Liver (tissue), 9 donors: ENCODE measurements around the gene FRAS1. TPM values are rescaled to one million over a fixed set of nuclear protein-coding genes. Genes with fewer than 3 reads are reported as not detected.

Experiments
- DNase-seq: peaks from one replicate; pipeline ENCODE4 v3.0.0-alpha.2; 2017; ENCODE audit warnings: low spot score
- H3K27ac ChIP-seq, 2 donors: one replicate each; pipeline ENCODE4 v1.7.0; 2013; ENCODE audit warnings: inconsistent platforms in 2 of 2, low read length in 2 of 2, control low read depth in 1 of 2, low read depth in 1 of 2, mild to moderate bottlenecking in 1 of 2
- H3K27me3 ChIP-seq, 4 donors: one replicate each; pipeline versions ENCODE4 v1.6.1 to v1.7.0; 2013; ENCODE audit warnings: low read length in 3 of 4, inconsistent platforms in 1 of 4, mild to moderate bottlenecking in 1 of 4, moderate library complexity in 1 of 4; ENCODE audit not compliant: control insufficient read depth in 4 of 4, insufficient read depth in 4 of 4
- H3K36me3 ChIP-seq, 4 donors: one replicate each; pipeline versions ENCODE4 v1.6.1 to v1.7.0; 2013; ENCODE audit warnings: low read length in 3 of 4, mild to moderate bottlenecking in 3 of 4, low read depth in 1 of 4, moderate library complexity in 1 of 4; ENCODE audit not compliant: control insufficient read depth in 4 of 4, insufficient read depth in 3 of 4
- H3K4me1 ChIP-seq, 4 donors: one replicate each; pipeline versions ENCODE4 v1.6.1 to v1.7.0; 2013; ENCODE audit warnings: low read length in 3 of 4, mild to moderate bottlenecking in 3 of 4, moderate library complexity in 1 of 4; ENCODE audit not compliant: control insufficient read depth in 4 of 4, insufficient read depth in 4 of 4
- H3K4me3 ChIP-seq, 3 donors: one replicate each; pipeline versions ENCODE4 v1.6.1 to v1.7.0; 2013; ENCODE audit warnings: low read length in 3 of 3, control low read depth in 1 of 3, low read depth in 1 of 3, mild to moderate bottlenecking in 1 of 3
- H3K9ac ChIP-seq, 2 donors: one replicate each; pipeline ENCODE4 v1.7.0; 2013; ENCODE audit warnings: low read length in 2 of 2, mild to moderate bottlenecking in 2 of 2, moderate library complexity in 2 of 2, control low read depth in 1 of 2, low read depth in 1 of 2
- H3K9me3 ChIP-seq, 4 donors: one replicate each; pipeline versions ENCODE4 v1.6.1 to v1.7.0; 2013; ENCODE audit warnings: low read length in 3 of 4; ENCODE audit not compliant: control insufficient read depth in 4 of 4
- EGR1 ChIP-seq, 2 donors: IDR thresholded peaks; 2 replicates each; pipeline ENCODE4 v1.6.1; 2016 to 2018; ENCODE audit warnings: antibody characterized with exemption in 2 of 2, low read depth in 2 of 2
- FOXA1 ChIP-seq: IDR thresholded peaks from 2 replicates; pipeline ENCODE4 v1.6.1; 2016; ENCODE audit warnings: antibody characterized with exemption
- FOXA2 ChIP-seq: IDR thresholded peaks from 2 replicates; pipeline ENCODE4 v1.6.1; 2016; ENCODE audit warnings: antibody characterized with exemption
- GABPA ChIP-seq, 2 donors: IDR thresholded peaks in 1 of 2; conservative IDR thresholded peaks in 1 of 2; 2 replicates each; pipeline ENCODE4 v1.6.1; 2016; ENCODE audit warnings: antibody characterized with exemption in 2 of 2, mild to moderate bottlenecking in 1 of 2, moderate library complexity in 1 of 2
- HNF4A ChIP-seq, 2 donors: conservative IDR thresholded peaks; 2 replicates each; pipeline ENCODE4 v1.6.1; 2016; ENCODE audit warnings: antibody characterized with exemption in 2 of 2, mild to moderate bottlenecking in 2 of 2
- HNF4G ChIP-seq: IDR thresholded peaks from 2 replicates; pipeline ENCODE4 v1.6.1; 2016; ENCODE audit warnings: antibody characterized with exemption
- JUND ChIP-seq, 2 donors: IDR thresholded peaks; 2 replicates each; pipeline ENCODE4 v1.6.1; 2016; ENCODE audit warnings: antibody characterized with exemption in 2 of 2
- NR2F2 ChIP-seq: IDR thresholded peaks from 2 replicates; pipeline ENCODE4 v1.6.1; 2016; ENCODE audit warnings: antibody characterized with exemption
- RAD21 ChIP-seq, 2 donors: IDR thresholded peaks; 2 replicates each; pipeline ENCODE4 v1.6.1; 2016; ENCODE audit warnings: antibody characterized with exemption in 2 of 2, mild to moderate bottlenecking in 2 of 2
- REST ChIP-seq: IDR thresholded peaks from 2 replicates; pipeline ENCODE4 v1.6.1; 2016; ENCODE audit warnings: antibody characterized with exemption, mild to moderate bottlenecking
- RXRA ChIP-seq, 2 donors: IDR thresholded peaks; 2 replicates each; pipeline ENCODE4 v1.6.1; 2017 to 2018; ENCODE audit warnings: antibody characterized with exemption in 2 of 2, mild to moderate bottlenecking in 1 of 2
- SP1 ChIP-seq: IDR thresholded peaks from 2 replicates; pipeline ENCODE4 v1.6.1; 2018; ENCODE audit warnings: antibody characterized with exemption, mild to moderate bottlenecking
- YY1 ChIP-seq: IDR thresholded peaks from 2 replicates; pipeline ENCODE4 v1.6.1; 2016; ENCODE audit warnings: antibody characterized with exemption, mild to moderate bottlenecking
- WGBS: extraction: QIAGEN DNeasy Blood & Tissue Kit; methylation state at CpG from one replicate; pipeline ENCODE4 v1.1.7; 2013; 5-methylcytosine and 5-hydroxymethylcytosine counted together
- polyA plus RNA-seq, 2 donors: library from polyadenylated mRNA; stranded (reverse) in 1 of 2; unstranded in 1 of 2; fragments of 200-250 nt in 1 of 2; fragments of >200 nt in 1 of 2; fragmentation: Nextera tagmentation in 1 of 2; extraction: Ambion mirVana in 1 of 2; gene quantifications; one replicate each; pipeline versions ENCODE4 v1.2.1 to v1.2.3, GENCODE V29; 2013 to 2015
- total RNA-seq, 2 donors: library from RNA; depleted of rRNA; stranded (reverse); fragments of >200 nt; gene quantifications; one replicate each; pipeline ENCODE4 v1.2.3, GENCODE V29; 2014
- TF ChIP-seq, protein P1 (sequence below): fragments of 150-350 bp; IDR thresholded peaks from 2 replicates; pipeline ENCODE4 v1.5.1; 2017; ENCODE audit warnings: improper control_type of control experiment, low read depth, low read length; ENCODE audit not compliant: missing input control
- TF ChIP-seq, protein P2 (sequence below): IDR thresholded peaks from 2 replicates; pipeline ENCODE4 v1.6.1; 2016; ENCODE audit warnings: antibody characterized with exemption
- donor health status: healthy.
- donor health status: healthy.
- donor health status: healthy.
- donor health status: healthy.
- donor health status: healthy.

The FRAS1 gene
- total and polyA plus RNA-seq, 4 donors = 0.08 to 6.0 (median 1.1) TPM

DNA sequence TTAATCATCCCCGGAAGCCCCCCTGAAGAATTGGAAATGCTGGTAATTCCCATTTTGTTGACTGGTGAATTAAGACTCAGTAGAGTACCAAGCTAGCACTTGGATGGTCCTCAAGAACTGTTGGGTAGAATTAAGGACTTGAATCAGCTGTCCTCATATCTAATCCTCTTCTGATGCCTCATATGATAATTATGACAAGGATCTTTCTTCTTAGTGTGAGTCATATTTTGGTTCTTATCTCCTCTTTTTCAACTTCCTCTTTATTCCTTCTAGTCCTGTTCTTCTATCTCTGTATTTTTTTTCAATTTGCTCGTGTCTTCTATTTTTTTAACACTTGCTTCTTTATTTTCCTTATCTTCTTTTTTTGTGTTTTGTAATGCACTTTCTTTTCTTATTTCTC lies 288.1 kb downstream of the FRAS1 start:
- Histone ChIP-seq H3K4me1 (no peaks in the 10 kb centered on the region), H3K9ac (no peak overlapping the region), H3K27me3 (no peaks in the 10 kb centered on the region), H3K27ac (no peak overlapping the region), H3K4me3 (no peak overlapping the region), H3K36me3 (no peaks in the 10 kb centered on the region), H3K9me3 (no peaks in the 10 kb centered on the region)
- TF ChIP-seq FOXA1 (no peak), SP1 (no peak), GABPA (IDR thresholded peaks at IDR 0.05 in 1 of 2, conservative IDR thresholded peaks at IDR 0.05 in 1 of 2) (no peak), RXRA (IDR thresholded peaks at IDR 0.05) (no peak), JUND (IDR thresholded peaks at IDR 0.05) (no peak), NR2F2 (no peak), FOXA2 (no peak), HNF4A (conservative IDR thresholded peaks at IDR 0.05) (no peak), HNF4G (no peak), REST (no peak), EGR1 (IDR thresholded peaks at IDR 0.05; ENCODE audit: low read depth in 2 of 2) (no peak), RAD21 (IDR thresholded peaks at IDR 0.05) (no peak), YY1 (no peak)
- TF ChIP-seq, protein P1, sequence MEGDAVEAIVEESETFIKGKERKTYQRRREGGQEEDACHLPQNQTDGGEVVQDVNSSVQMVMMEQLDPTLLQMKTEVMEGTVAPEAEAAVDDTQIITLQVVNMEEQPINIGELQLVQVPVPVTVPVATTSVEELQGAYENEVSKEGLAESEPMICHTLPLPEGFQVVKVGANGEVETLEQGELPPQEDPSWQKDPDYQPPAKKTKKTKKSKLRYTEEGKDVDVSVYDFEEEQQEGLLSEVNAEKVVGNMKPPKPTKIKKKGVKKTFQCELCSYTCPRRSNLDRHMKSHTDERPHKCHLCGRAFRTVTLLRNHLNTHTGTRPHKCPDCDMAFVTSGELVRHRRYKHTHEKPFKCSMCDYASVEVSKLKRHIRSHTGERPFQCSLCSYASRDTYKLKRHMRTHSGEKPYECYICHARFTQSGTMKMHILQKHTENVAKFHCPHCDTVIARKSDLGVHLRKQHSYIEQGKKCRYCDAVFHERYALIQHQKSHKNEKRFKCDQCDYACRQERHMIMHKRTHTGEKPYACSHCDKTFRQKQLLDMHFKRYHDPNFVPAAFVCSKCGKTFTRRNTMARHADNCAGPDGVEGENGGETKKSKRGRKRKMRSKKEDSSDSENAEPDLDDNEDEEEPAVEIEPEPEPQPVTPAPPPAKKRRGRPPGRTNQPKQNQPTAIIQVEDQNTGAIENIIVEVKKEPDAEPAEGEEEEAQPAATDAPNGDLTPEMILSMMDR = no peak
- TF ChIP-seq, protein P2, sequence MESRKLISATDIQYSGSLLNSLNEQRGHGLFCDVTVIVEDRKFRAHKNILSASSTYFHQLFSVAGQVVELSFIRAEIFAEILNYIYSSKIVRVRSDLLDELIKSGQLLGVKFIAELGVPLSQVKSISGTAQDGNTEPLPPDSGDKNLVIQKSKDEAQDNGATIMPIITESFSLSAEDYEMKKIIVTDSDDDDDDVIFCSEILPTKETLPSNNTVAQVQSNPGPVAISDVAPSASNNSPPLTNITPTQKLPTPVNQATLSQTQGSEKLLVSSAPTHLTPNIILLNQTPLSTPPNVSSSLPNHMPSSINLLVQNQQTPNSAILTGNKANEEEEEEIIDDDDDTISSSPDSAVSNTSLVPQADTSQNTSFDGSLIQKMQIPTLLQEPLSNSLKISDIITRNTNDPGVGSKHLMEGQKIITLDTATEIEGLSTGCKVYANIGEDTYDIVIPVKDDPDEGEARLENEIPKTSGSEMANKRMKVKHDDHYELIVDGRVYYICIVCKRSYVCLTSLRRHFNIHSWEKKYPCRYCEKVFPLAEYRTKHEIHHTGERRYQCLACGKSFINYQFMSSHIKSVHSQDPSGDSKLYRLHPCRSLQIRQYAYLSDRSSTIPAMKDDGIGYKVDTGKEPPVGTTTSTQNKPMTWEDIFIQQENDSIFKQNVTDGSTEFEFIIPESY = no peak
- WGBS = 80% methylated on average over 2 of the region's 2 CpGs
- DNase-seq = no peak

GRCh38 chr4:78346222-78346621 lies 289.1 kb downstream of the FRAS1 start:
- H3K9me3 ChIP-seq = no peaks in the 10 kb centered on the region
- 86% methylated on average over 5 of the region's 5 CpGs for WGBS
- no peak for DNase-seq
- TF ChIP-seq NR2F2 = no peak
- H3K36me3 ChIP-seq = no peaks in the 10 kb centered on the region
- no peak overlapping the region for H3K27ac ChIP-seq
- no peak overlapping the region for H3K9ac ChIP-seq
- no peak overlapping the region for H3K4me3 ChIP-seq
- H3K4me1 ChIP-seq = no peaks in the 10 kb centered on the region
- H3K27me3 ChIP-seq = no peaks in the 10 kb centered on the region
